SK-N-MC (cell line): ENCODE results near the gene KRTAP5-8.

Experiments
- EZH2 ChIP-seq: fragments of 200-600 bp; sonication (generic); IDR thresholded peaks from one replicate; pipeline ENCODE4 v1.6.1; 2017; ENCODE audit warnings: antibody characterized with exemption
- POLR2AphosphoS5 ChIP-seq: IDR thresholded peaks from 2 replicates; pipeline ENCODE4 v1.6.1; 2012; ENCODE audit warnings: mild to moderate bottlenecking, low read depth, low read length, borderline replicate concordance

GRCh38 chr11:71555508-71555907 is 17.7 kb downstream of the KRTAP5-8 start:
- TF ChIP-seq POLR2AphosphoS5 (no peak), EZH2 (no peak)
